M059J (cell line): ENCODE measurements around the gene CLDN18. TPM values are rescaled to one million over a fixed set of nuclear protein-coding genes. Genes with fewer than 3 reads are reported as not detected.

Experiments used
- DNase-seq: peaks from one replicate; pipeline ENCODE4 v3.0.0-alpha.2; 2012; ENCODE audit warnings: low read depth
- total RNA-seq: library from RNA; depleted of rRNA; stranded (reverse); fragments of >200 nt; shearing (Covaris generic); gene quantifications from 2 replicates; pipeline ENCODE4 v1.2.3, GENCODE V29; 2014; rRNA removed

The CLDN18 gene
- not detected in 2 replicates for total RNA-seq

DNA sequence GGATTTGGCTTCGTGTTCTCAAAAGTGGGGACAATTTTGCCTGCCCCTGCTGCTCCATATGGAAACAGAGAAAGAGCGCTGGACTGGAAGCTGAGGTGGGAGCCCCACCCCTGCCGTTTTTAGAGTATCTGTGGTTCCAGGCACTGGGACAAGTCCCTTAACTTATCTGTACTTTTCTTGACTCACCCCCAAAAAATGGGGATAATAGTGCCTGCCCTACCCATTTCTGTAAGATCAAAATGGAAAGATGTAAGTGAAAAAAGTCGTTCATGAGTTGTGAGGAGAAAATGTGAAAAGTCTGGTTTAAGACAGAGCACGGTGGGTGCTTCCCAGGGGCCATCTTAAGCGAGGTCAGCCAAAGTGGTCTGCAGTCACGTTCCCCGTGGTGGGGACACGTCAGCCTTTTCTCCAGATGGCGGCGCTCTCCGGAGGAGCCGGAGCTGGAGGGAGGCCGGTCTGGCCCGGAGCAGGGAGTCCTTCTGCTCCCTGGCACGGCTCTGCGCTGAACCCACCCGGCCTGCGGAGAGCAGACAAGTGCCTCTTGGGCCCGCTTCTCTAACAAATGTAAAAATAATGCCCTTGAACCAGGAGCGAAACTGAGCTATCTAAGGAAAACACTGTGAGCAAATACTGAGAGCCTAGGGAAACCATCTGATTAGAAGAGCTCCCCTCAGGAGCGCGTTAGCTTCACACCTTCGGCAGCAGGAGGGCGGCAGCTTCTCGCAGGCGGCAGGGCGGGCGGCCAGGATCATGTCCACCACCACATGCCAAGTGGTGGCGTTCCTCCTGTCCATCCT, at the start of gene CLDN18:
TSS of gene CLDN18 (plus strand) at position 690 of the 797 bp plus-strand sequence. CDS start at position 751, 61 bp downstream.
- no peak for DNase-seq

DNA sequence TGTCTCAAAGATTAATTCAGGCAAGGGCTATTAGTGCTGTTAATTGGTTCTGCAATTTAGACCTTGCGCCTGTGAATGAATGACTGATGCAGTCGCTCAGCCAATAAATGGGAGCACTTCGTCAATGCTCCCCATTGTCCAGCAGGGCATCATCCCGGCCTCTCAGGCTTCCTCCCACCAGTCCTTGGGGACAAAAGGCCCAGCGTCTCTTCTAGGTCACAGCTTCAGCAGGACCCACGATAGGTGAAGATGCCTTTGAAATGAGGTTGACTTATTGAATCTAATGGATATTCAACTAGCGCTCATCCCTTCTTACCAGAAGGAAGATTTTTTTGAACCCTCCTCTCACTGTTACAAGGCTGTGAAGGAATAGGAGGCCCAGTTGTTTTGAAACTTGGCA, 47.7 kb upstream of the CLDN18 start:
- DNase-seq = no peak

GRCh38 chr3:137963463-137963862, 46.5 kb upstream of the CLDN18 start:
- peak; percentile 12 for DNase-seq

DNA sequence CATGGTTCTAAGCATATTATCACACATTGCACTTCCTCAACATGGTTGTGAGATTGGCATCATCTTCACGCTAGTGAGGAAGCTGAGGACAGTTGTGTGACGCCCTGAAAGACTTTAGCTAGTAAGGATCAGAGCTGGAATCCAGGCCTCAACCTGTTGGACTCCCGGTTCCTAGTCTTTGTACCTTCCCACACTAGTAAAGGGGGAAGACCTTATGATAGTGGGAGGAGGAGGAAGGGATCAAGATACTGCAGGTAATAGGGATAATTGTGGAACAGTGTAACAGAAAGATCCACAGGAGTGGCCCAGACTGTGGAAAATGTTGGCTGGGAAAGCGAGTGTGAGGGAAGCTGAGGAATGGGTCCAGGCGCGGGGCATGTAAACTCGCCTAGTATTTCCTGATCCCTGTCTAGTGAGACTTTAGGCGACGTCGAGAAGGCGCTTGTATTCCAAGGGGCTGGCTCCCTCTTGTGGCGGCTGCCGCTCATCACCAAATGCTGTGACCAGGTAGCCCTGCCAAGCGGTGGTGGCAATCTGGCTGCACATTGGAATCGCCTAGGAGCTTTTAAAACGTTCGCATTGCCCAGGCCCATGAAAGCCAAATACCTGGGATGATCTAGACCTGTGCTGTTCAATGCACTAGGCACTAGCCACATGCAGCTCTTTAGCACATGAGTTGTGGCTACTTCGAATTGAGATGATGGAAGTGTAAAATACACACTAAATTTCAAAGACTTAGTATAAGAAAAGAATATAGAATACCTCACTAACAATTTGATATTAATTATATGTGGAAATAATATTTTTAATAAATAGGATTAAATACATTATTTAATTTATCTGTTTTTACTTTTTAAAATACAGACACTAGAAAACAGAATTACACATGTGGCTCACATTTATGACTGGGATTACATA, 38.8 kb upstream of the CLDN18 start:
- peak; percentile 67 for DNase-seq

- DNase-seq = no peak
These were observed 37.6 kb upstream of the CLDN18 start for GRCh38 chr3:137972396-137972795.

DNA sequence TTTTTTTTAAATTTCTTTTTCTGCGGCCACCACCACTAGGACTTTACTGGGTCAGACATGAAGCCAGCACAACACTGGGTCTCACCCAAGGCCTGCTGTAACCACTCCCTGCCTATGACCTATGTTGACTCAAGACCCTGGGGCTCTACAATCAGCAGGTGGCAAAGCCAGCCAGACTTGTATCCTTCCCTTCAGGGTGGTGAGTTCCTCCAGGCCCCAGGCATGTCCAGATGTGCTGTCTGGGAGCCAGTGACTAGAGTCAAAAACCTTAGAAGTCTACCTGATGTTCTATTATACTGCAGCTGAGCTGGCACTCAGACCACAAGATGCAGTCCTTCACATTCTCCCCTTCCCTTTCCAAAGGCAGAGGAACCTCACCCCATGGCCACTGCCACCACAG, 31.6 kb upstream of the CLDN18 start:
- DNase-seq = no peak

DNA sequence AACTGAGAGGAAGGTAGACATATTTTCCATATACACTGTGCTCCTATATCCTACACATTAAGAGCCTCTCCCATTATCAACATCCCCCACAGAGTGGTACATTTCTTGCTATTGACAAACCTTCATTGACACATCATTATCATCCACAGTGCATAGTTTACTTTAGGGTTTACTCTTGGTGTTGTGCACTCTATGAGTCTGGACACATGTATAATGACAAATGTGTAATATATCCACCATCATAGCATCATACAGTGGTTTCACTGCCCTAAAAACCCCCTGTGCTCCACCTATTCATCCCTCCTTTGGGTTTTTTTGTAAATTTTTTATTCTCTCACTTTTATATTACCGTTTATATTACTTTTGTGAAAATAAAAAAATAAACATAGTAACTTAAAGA, 22.2 kb upstream of the CLDN18 start:
- no peak for DNase-seq

GRCh38 chr3:137988152-137988551, 21.8 kb upstream of the CLDN18 start:
- DNase-seq = no peak

- no peak for DNase-seq
These were observed 21.0 kb upstream of the CLDN18 start for GRCh38 chr3:137988982-137989381.

DNA sequence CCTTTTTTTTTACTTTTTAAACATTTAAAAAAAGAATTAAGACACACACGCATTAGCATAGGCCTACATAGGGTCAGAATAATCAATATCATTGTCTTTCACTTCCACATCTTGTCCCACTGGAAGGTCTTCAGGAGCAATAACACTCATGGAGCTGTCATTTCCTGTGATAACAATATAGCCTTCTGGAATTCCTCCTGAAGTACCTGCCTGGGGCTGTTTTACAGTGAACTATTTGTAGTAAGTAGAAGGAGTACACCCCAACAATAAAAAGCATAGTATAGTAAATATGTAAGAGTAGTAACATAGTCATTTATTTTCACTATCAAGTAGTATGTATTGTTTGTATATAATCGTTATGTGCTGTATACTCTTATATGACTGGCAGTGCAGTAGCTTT, 19.5 kb upstream of the CLDN18 start:
- DNase-seq = peak; percentile 34

- no peak for DNase-seq
These were observed 17.4 kb upstream of the CLDN18 start for GRCh38 chr3:137992592-137992991.

GRCh38 chr3:137998121-137999042, 11.6 kb upstream of the CLDN18 start:
- DNase-seq = no peak

DNA sequence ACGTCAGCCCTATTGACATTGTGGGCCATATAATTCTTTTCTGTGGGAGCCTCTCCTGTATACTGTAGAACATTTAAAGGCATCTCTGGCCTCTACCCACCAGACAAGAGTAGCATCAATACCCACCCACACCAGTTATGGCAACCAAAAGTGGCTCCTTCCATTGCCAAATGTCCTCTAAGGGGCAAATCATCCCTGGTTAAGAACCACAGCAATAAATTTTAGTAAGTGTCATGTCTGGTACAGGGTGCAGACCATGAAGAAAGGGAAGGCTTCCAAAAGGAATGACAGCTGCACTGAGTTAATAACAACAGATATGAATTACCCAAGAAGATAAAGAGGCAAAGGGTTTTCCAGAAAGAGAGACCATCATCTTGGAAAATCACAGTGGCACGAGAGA, 6.9 kb upstream of the CLDN18 start:
- DNase-seq = no peak

DNA sequence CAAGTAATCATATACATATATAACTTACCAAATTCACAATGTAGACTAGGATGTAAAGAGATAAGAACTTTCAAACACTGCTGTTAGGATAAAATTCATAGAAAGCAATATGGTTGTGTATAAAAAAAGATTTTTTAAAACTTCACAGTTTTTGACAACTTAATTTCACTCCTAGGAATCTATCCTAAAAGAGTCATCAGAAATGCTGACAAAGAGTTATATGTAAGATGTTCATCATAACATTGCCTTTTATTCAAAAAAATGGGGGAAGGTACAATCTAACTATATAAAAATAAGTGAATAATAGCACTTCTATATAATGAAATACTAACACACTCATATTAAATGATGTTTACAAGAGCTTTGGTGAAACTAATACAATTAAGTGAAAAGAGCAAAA, 4.3 kb upstream of the CLDN18 start:
- DNase-seq = no peak

- no peak for DNase-seq
These were observed 2.1 kb upstream of the CLDN18 start for GRCh38 chr3:138007898-138008297.

GRCh38 chr3:138010273-138010590, 267 bp downstream of the CLDN18 start:
- no peak for DNase-seq

DNA sequence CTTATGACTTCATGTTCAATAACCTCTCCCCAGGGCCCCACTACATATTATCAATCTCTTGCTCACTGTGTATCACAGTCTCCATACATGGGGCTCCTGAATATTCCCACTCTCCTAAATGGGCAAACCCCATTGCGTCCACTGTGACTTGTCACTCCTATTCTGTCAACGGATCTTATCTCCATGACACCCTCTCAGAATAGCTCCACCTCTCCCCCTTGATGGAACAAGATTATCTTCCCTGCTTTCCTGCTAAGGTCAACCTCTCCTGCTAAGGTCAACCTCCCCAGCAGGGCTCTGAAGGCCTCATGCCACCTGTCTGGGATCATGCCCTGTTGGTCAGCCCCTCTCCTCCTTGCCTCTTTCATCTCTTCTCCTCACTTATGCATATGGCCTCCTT, 1.8 kb downstream of the CLDN18 start:
- no peak for DNase-seq

GRCh38 chr3:138012526-138012925, 2.6 kb downstream of the CLDN18 start:
- DNase-seq = no peak

DNA sequence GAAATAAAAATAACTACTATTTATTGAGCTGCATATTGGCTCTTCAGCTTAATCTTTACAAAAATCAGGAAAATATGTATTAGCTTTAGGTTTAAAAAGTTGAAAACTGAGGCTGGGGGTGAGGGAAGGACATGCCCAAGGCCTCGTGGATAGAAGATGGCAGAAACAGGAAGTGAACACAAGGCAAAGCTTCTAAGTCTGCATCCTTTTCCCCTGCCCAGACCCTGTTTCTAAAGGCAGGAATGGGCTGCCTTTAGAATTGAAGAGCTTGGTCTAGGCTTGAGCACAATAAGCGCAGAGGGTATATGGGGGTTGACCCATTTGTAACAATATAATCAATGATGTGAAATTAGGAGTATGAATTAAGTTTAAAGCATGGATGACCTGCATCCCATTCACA, 6.1 kb downstream of the CLDN18 start:
- no peak for DNase-seq

DNA sequence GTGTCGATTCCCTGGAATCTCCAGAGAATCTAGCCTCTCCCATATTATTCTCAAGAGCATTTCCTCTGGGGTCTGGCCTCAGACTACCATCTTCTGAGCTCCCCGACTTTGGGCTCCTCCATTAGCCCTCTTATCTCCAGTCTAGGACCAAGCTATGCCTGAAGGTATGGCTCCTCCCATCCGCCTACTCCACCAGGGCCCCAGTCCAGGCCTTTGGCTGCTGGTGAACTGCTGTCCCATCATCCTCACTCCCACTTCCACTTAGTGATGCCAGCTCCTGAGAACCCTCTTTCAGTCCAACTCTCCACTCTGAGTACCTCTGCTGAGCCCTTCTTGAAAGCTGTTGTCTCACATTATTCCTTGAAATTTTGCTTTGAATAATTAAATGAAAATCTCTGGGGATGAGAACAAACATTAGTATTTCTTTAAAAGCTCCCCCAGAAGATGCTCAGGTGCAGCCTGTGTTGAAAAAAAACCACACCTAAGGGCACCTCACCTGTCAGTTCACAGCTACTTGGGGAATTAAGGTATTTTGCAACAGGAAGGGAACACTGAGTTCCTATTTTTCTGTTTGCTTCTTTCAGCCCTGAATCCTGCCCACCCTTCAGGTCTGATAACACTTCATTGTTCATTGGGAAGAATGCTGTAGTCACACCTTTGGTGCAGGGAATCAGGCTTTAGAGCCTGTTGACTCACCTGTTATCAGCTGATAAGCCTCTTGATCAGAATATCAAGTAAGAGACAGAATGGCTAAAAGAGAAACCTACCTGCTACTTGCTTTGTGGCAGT, 9.5 kb downstream of the CLDN18 start:
- no peak for DNase-seq

DNA sequence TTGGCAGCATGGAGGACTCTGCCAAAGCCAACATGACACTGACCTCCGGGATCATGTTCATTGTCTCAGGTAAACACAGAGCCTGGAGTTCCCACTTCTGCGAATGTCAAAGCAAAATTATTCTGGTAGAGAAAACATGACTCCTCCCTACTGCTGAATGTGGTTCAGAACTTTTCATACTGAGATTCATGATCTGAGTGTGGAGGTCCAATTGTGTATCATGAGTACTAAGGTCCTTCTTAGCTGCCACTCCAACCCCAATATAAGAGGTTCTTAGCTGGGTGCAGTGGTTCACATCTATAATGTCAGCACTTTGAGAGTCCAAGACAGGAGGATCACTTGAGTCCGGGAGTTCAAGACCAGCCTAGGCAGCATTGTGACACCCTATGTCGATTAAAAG, 13.8 kb downstream of the CLDN18 start:
- DNase-seq = no peak
